HepG2 (cell line): ENCODE data around the gene CIBAR2.

Experiments
- CTCF ChIP-seq: sonication (generic); formaldehyde crosslinking; IDR thresholded peaks from 2 replicates; pipeline ENCODE4 v1.5.0; 2020; ENCODE audit warnings: mild to moderate bottlenecking, missing genetic modification reagents, moderate library complexity
- JUNB ChIP-seq: sonication (generic); formaldehyde crosslinking; IDR thresholded peaks from 2 replicates; pipeline ENCODE4 v1.8.0; 2022; ENCODE audit warnings: missing genetic modification reagents, mild to moderate bottlenecking, borderline replicate concordance
- MAX ChIP-seq: IDR thresholded peaks from 2 replicates; pipeline ENCODE4 v1.6.1; 2012; ENCODE audit warnings: inconsistent platforms
- RAD51 ChIP-seq: fragments of 450-650 bp; IDR thresholded peaks from 2 replicates; pipeline ENCODE4 v1.6.1; 2016; ENCODE audit warnings: borderline replicate concordance
- STAT6 ChIP-seq: sonication (generic); formaldehyde crosslinking; IDR thresholded peaks from 2 replicates; pipeline ENCODE4 v1.4.0; 2020; ENCODE audit warnings: missing genetic modification reagents, mild to moderate bottlenecking, borderline replicate concordance
- TRIM24 ChIP-seq: sonication (generic); formaldehyde crosslinking; IDR thresholded peaks from 2 replicates; pipeline ENCODE4 v1.8.0; 2022; ENCODE audit warnings: mild to moderate bottlenecking, missing genetic modification reagents
- XRCC5 ChIP-seq: fragments of 200-400 bp; formaldehyde crosslinking; optimal IDR thresholded peaks from 2 replicates; pipeline ENCODE3; 2017; ENCODE audit warnings: mild to moderate bottlenecking, low read length
- ZNF501 ChIP-seq: sonication (generic); formaldehyde crosslinking; IDR thresholded peaks from 2 replicates; pipeline ENCODE4 v1.5.1; 2020; ENCODE audit warnings: mild to moderate bottlenecking, moderate library complexity, missing genetic modification reagents
- TF ChIP-seq, protein P1 (sequence below): sonication (generic); formaldehyde crosslinking; IDR thresholded peaks from 2 replicates; pipeline ENCODE4 v1.5.0; 2020; ENCODE audit warnings: mild to moderate bottlenecking, missing genetic modification reagents

GRCh38 chr16:85104821-85105391 is 7.4 kb downstream of the CIBAR2 start:
- TF ChIP-seq CTCF (CRISPR knock-in tag) (no peak), ZNF501 (no peak), MAX (no peak), JUNB (CRISPR knock-in tag) (no peak), RAD51 (no peak), XRCC5 (no peak), STAT6 (CRISPR knock-in tag) (no peak), TRIM24 (CRISPR knock-in tag) (no peak)
- TF ChIP-seq, protein P1, sequence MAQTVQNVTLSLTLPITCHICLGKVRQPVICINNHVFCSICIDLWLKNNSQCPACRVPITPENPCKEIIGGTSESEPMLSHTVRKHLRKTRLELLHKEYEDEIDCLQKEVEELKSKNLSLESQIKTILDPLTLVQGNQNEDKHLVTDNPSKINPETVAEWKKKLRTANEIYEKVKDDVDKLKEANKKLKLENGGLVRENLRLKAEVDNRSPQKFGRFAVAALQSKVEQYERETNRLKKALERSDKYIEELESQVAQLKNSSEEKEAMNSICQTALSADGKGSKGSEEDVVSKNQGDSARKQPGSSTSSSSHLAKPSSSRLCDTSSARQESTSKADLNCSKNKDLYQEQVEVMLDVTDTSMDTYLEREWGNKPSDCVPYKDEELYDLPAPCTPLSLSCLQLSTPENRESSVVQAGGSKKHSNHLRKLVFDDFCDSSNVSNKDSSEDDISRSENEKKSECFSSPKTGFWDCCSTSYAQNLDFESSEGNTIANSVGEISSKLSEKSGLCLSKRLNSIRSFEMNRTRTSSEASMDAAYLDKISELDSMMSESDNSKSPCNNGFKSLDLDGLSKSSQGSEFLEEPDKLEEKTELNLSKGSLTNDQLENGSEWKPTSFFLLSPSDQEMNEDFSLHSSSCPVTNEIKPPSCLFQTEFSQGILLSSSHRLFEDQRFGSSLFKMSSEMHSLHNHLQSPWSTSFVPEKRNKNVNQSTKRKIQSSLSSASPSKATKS, result no peak
